GM12878 (cell line): Measurements from ENCODE around the gene EHMT2. TPM values are rescaled to one million over a fixed set of nuclear protein-coding genes. Genes with fewer than 3 reads are reported as not detected.

Source experiments
- BACH1 ChIP-seq: fragments of 450-650 bp; IDR thresholded peaks from 2 replicates; pipeline ENCODE4 v1.6.1; 2017; ENCODE audit warnings: mild to moderate bottlenecking, borderline replicate concordance
- CBX3 ChIP-seq: fragments of 200-600 bp; sonication (generic); IDR thresholded peaks from 2 replicates; pipeline ENCODE4 v1.6.1; 2016; ENCODE audit warnings: low read depth, borderline replicate concordance
- CHD2 ChIP-seq: IDR thresholded peaks from 2 replicates; pipeline ENCODE4 v1.6.1; 2011; ENCODE audit warnings: low read depth, low read length, improper control_type of control experiment, borderline replicate concordance
- CREB1 ChIP-seq: IDR thresholded peaks from 2 replicates; pipeline ENCODE4 v1.6.1; 2012; ENCODE audit warnings: low read depth, mild to moderate bottlenecking, inconsistent platforms
- DPF2 ChIP-seq: fragments of 450-650 bp; IDR thresholded peaks from 2 replicates; pipeline ENCODE4 v1.6.1; 2017; ENCODE audit warnings: mild to moderate bottlenecking
- EP300 ChIP-seq, 2 experiments: fragments of 150-350 bp in 1 of 2; IDR thresholded peaks; 2 replicates each; pipeline ENCODE4 v1.6.1; 2011 to 2012; ENCODE audit warnings: low read depth in 2 of 2, low read length in 2 of 2, borderline replicate concordance in 1 of 2, improper control_type of control experiment in 1 of 2, inconsistent platforms in 1 of 2; ENCODE audit not compliant: control insufficient read depth in 1 of 2
- NBN ChIP-seq: fragments of 450-650 bp; IDR thresholded peaks from 2 replicates; pipeline ENCODE4 v1.6.1; 2016
- NFYA ChIP-seq: IDR thresholded peaks from 2 replicates; pipeline ENCODE4 v1.6.1; 2011; ENCODE audit warnings: low read depth, mild to moderate bottlenecking, low read length, improper control_type of control experiment, borderline replicate concordance
- PAX8 ChIP-seq: fragments of 450-650 bp; IDR thresholded peaks from 2 replicates; pipeline ENCODE4 v1.6.1; 2017; ENCODE audit warnings: mild to moderate bottlenecking, moderate library complexity
- RAD51 ChIP-seq: fragments of 450-650 bp; IDR thresholded peaks from 2 replicates; pipeline ENCODE4 v1.6.1; 2016; ENCODE audit warnings: moderate library complexity, mild to moderate bottlenecking, inconsistent platforms
- SP1 ChIP-seq: IDR thresholded peaks from one replicate; pipeline ENCODE4 v1.6.1; 2011; ENCODE audit warnings: low read depth, low read length
- STAT1 ChIP-seq: fragments of 450-650 bp; conservative IDR thresholded peaks from 2 replicates; pipeline ENCODE4 v1.6.1; 2014; ENCODE audit warnings: antibody characterized with exemption, mild to moderate bottlenecking
- TBL1XR1 ChIP-seq: IDR thresholded peaks from 2 replicates; pipeline ENCODE4 v1.6.1; 2012; ENCODE audit warnings: low read depth, low read length, improper control_type of control experiment
- ZNF207 ChIP-seq: fragments of 450-650 bp; IDR thresholded peaks from 2 replicates; pipeline ENCODE4 v1.6.1; 2014; ENCODE audit warnings: antibody characterized with exemption, mild to moderate bottlenecking, borderline replicate concordance
- ZNF217 ChIP-seq: fragments of 450-650 bp; IDR thresholded peaks from 2 replicates; pipeline ENCODE4 v1.6.1; 2017; ENCODE audit warnings: antibody characterized with exemption, mild to moderate bottlenecking
- ZZZ3 ChIP-seq: IDR thresholded peaks from 2 replicates; pipeline ENCODE4 v1.6.1; 2011; ENCODE audit warnings: low read depth; ENCODE audit not compliant: control insufficient read depth, insufficient read length
- polyA plus RNA-seq, 11 experiments: library from polyadenylated mRNA; depleted of rRNA in 4 of 11; unstranded in 6 of 11; stranded (reverse) in 5 of 11; fragments of >200 nt; fragmentation: Nextera tagmentation in 4 of 11; fragmentation: Illumina TruSeq in 1 of 11; extraction: Ambion mirVana in 4 of 11; extraction: Trizol in 1 of 11; gene quantifications; 1 replicate in 1 of 11; 2 replicates in 10 of 11; pipeline versions ENCODE4 v1.2.1 to v1.2.3, GENCODE V29; 2011 to 2016; ENCODE audit warnings: inconsistent platforms in 2 of 11, missing spikeins in 2 of 11, low read depth in 1 of 11
- total RNA-seq, 4 experiments: library from RNA; depleted of rRNA in 3 of 4; stranded (reverse); fragments of >200 nt in 3 of 4; fragmentation: Illumina TruSeq in 1 of 4; extraction: Trizol in 1 of 4; gene quantifications; 2 replicates each; pipeline versions ENCODE4 v1.2.1 to v1.2.3, GENCODE V29; 2013 to 2021
- TF ChIP-seq, protein P1 (sequence below): fragments of 450-650 bp; IDR thresholded peaks from 2 replicates; pipeline ENCODE4 v1.6.1; 2017; ENCODE audit warnings: low read depth, mild to moderate bottlenecking, moderate library complexity
- TF ChIP-seq, protein P2 (sequence below): fragments of 450-650 bp; IDR thresholded peaks from 2 replicates; pipeline ENCODE4 v1.6.1; 2017; ENCODE audit warnings: mild to moderate bottlenecking, moderate library complexity
- TF ChIP-seq, protein P3 (sequence below): IDR thresholded peaks from 2 replicates; pipeline ENCODE4 v1.6.1; 2011; ENCODE audit warnings: low read depth, low read length, improper control_type of control experiment, borderline replicate concordance
- TF ChIP-seq, protein P4 (sequence below): IDR thresholded peaks from 2 replicates; pipeline ENCODE4 v1.6.1; 2011; ENCODE audit warnings: low read depth, mild to moderate bottlenecking, low read length, moderate library complexity, borderline replicate concordance; ENCODE audit errors: extremely low read depth
- TF ChIP-seq, protein P5 (sequence below): IDR thresholded peaks from 2 replicates; pipeline ENCODE4 v1.6.1; 2011; ENCODE audit warnings: borderline replicate concordance, low read depth, mild to moderate bottlenecking, moderate library complexity, low read length; ENCODE audit not compliant: insufficient read depth, poor library complexity, severe bottlenecking

Gene EHMT2
- total and polyA plus RNA-seq, 10 of the 15 experiments (the other 5 are each of a cell fraction or from before 2014, with no cell fraction given) = 1.7 to 53.2 (median 36.3) TPM

DNA sequence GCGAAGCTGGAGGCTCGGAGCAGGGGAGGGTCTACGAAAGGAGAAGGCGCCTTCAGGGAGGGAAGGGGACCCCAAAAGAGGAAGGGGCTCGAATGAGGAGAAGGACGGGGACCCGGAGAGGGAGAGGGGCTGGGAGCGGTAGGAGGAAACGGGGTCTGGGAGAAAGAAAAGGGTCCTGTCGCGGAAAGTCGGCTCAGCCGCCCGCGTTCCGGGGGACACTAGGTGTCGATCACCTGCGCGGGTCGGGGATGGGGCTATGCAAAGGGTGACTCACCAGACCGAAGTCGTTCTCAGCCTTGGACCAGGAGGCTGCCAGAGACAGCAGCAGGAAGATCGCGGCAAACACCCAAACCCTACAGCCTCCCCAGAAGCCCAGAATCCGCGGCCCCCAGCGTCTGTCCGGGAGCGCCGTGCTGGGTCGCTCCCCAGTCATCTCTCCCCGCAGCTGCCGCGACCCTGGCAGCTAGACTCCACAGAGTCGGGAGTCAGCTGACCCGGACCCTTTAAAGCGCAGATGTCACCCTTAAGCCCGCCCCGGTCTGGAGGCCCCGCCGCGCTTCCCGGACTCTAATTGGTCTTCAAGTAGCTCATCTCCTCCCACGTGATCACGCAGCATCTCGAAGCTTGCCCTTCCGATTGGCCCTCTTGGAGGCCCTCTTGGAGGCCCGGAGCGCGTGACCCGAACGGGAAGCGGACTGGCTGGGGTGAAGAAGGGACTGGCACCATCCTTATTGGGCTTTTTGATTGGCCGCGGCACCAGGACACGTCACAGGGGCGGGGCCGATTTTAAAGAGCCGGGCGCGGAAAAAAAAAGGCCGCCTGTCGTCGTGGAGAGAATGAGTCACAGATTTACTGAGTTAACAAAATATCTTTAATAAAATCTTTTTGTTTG, 34.9 kb downstream of the EHMT2 start, which contains the start of gene NEU1 (continued):
- TF ChIP-seq, protein P1, sequence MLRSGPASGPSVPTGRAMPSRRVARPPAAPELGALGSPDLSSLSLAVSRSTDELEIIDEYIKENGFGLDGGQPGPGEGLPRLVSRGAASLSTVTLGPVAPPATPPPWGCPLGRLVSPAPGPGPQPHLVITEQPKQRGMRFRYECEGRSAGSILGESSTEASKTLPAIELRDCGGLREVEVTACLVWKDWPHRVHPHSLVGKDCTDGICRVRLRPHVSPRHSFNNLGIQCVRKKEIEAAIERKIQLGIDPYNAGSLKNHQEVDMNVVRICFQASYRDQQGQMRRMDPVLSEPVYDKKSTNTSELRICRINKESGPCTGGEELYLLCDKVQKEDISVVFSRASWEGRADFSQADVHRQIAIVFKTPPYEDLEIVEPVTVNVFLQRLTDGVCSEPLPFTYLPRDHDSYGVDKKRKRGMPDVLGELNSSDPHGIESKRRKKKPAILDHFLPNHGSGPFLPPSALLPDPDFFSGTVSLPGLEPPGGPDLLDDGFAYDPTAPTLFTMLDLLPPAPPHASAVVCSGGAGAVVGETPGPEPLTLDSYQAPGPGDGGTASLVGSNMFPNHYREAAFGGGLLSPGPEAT = peak; percentile 79; the same call in 1 of the 2 replicates
- TF ChIP-seq ZNF217 (no peak), DPF2 (0 out of 2 replicates have a peak, but pooled peaks have one; percentile 42), ZNF207 (peak; percentile 44; the same call in 1 of the 2 replicates), CHD2 (peak; percentile 82), CREB1 (peak; percentile 92), CBX3 (no peak), PAX8 (no peak), NBN (0 out of 2 replicates have a peak, but pooled peaks have one; percentile 59), STAT1 (no peak), TBL1XR1 (0 out of 2 replicates have a peak, but pooled peaks have one; percentile 24), SP1 (peak; percentile 90), NFYA (no peak), RAD51 (peak; percentile 99), BACH1 (peak; percentile 90), ZZZ3 (no peak), EP300 (IDR thresholded peaks at IDR 0.05; ENCODE audit: borderline replicate concordance in 1 of 2, control insufficient read depth in 1 of 2, low read depth in 2 of 2, low read length in 2 of 2) (peak in 1 of 2 experiments; percentile 13; a peak in 1 of 4 replicates)
- TF ChIP-seq, protein P2, sequence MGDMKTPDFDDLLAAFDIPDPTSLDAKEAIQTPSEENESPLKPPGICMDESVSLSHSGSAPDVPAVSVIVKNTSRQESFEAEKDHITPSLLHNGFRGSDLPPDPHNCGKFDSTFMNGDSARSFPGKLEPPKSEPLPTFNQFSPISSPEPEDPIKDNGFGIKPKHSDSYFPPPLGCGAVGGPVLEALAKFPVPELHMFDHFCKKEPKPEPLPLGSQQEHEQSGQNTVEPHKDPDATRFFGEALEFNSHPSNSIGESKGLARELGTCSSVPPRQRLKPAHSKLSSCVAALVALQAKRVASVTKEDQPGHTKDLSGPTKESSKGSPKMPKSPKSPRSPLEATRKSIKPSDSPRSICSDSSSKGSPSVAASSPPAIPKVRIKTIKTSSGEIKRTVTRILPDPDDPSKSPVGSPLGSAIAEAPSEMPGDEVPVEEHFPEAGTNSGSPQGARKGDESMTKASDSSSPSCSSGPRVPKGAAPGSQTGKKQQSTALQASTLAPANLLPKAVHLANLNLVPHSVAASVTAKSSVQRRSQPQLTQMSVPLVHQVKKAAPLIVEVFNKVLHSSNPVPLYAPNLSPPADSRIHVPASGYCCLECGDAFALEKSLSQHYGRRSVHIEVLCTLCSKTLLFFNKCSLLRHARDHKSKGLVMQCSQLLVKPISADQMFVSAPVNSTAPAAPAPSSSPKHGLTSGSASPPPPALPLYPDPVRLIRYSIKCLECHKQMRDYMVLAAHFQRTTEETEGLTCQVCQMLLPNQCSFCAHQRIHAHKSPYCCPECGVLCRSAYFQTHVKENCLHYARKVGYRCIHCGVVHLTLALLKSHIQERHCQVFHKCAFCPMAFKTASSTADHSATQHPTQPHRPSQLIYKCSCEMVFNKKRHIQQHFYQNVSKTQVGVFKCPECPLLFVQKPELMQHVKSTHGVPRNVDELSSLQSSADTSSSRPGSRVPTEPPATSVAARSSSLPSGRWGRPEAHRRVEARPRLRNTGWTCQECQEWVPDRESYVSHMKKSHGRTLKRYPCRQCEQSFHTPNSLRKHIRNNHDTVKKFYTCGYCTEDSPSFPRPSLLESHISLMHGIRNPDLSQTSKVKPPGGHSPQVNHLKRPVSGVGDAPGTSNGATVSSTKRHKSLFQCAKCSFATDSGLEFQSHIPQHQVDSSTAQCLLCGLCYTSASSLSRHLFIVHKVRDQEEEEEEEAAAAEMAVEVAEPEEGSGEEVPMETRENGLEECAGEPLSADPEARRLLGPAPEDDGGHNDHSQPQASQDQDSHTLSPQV = no peak
- TF ChIP-seq, protein P3, sequence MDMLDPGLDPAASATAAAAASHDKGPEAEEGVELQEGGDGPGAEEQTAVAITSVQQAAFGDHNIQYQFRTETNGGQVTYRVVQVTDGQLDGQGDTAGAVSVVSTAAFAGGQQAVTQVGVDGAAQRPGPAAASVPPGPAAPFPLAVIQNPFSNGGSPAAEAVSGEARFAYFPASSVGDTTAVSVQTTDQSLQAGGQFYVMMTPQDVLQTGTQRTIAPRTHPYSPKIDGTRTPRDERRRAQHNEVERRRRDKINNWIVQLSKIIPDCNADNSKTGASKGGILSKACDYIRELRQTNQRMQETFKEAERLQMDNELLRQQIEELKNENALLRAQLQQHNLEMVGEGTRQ = peak; percentile 95
- TF ChIP-seq, protein P4, sequence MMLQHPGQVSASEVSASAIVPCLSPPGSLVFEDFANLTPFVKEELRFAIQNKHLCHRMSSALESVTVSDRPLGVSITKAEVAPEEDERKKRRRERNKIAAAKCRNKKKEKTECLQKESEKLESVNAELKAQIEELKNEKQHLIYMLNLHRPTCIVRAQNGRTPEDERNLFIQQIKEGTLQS = peak; percentile 80; the same call in 1 of the 2 replicates
- TF ChIP-seq, protein P5, sequence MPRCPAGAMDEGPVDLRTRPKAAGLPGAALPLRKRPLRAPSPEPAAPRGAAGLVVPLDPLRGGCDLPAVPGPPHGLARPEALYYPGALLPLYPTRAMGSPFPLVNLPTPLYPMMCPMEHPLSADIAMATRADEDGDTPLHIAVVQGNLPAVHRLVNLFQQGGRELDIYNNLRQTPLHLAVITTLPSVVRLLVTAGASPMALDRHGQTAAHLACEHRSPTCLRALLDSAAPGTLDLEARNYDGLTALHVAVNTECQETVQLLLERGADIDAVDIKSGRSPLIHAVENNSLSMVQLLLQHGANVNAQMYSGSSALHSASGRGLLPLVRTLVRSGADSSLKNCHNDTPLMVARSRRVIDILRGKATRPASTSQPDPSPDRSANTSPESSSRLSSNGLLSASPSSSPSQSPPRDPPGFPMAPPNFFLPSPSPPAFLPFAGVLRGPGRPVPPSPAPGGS = no peak
